Common myeloid progenitor, CD34-positive (primary cell): ENCODE results near the gene AXL.

ENCODE experiments used
- CTCF ChIA-PET: fragments of 350-600 bp; sonication (Branson Sonifier 250); formaldehyde crosslinking; loops from one replicate; lab custom pipeline; 2021; ENCODE audit warnings: antibody characterized with exemption; lab: Charles Lee
- POLR2A ChIA-PET: fragments of 350-600 bp; sonication (Branson Sonifier 250); formaldehyde crosslinking; loops from one replicate; lab custom pipeline; 2021; ENCODE audit warnings: antibody characterized with exemption; lab: Charles Lee
- DNase-seq, 3 donors: peaks; one replicate each; pipeline versions ENCODE4 v3.0.0 to v3.0.0-alpha.2; 2013
- H3K27ac ChIP-seq, 2 experiments: 1 replicate in 1 of 2; 2 replicates in 1 of 2; pipeline ENCODE4 v1.7.0; 2013; ENCODE audit warnings: inconsistent platforms in 2 of 2, low read length in 2 of 2, mild to moderate bottlenecking in 2 of 2, low read depth in 1 of 2, moderate library complexity in 1 of 2; ENCODE audit not compliant: severe bottlenecking in 2 of 2, insufficient read depth in 1 of 2, poor library complexity in 1 of 2
- H3K27me3 ChIP-seq, 5 experiments: replicated peaks in 2 of 5; 1 replicate in 3 of 5; 2 replicates in 2 of 5; pipeline versions ENCODE4 v1.6.1 to v1.7.0; 2013; ENCODE audit warnings: low read length in 4 of 5, mild to moderate bottlenecking in 2 of 5, moderate library complexity in 2 of 5, inconsistent platforms in 1 of 5; ENCODE audit not compliant: insufficient read depth in 5 of 5, control insufficient read depth in 4 of 5
- H3K36me3 ChIP-seq, 4 experiments: 1 replicate in 2 of 4; 2 replicates in 2 of 4; pipeline versions ENCODE4 v1.6.1 to v1.7.0; 2013; ENCODE audit warnings: low read length in 3 of 4, control low read depth in 1 of 4, mild to moderate bottlenecking in 1 of 4; ENCODE audit not compliant: control insufficient read depth in 4 of 4, insufficient read depth in 4 of 4
- H3K4me1 ChIP-seq, 4 experiments: 1 replicate in 3 of 4; 2 replicates in 1 of 4; pipeline versions ENCODE4 v1.6.1 to v1.7.1; 2013; ENCODE audit warnings: low read length in 3 of 4, mild to moderate bottlenecking in 3 of 4, control low read depth in 1 of 4, inconsistent platforms in 1 of 4, moderate library complexity in 1 of 4; ENCODE audit not compliant: control insufficient read depth in 4 of 4, insufficient read depth in 4 of 4; ENCODE audit errors: control extremely low read depth in 1 of 4
- H3K4me3 ChIP-seq, 7 experiments: 1 replicate in 4 of 7; 2 replicates in 3 of 7; pipeline versions ENCODE4 v1.5.1 to v1.7.0; 2013; ENCODE audit warnings: mild to moderate bottlenecking in 7 of 7, low read length in 6 of 7, moderate library complexity in 6 of 7, inconsistent platforms in 2 of 7, low read depth in 2 of 7, control low read depth in 1 of 7; ENCODE audit not compliant: insufficient read depth in 4 of 7, control insufficient read depth in 1 of 7; ENCODE audit errors: extremely low read depth in 1 of 7
- H3K9me3 ChIP-seq, 5 experiments: 1 replicate in 4 of 5; 2 replicates in 1 of 5; pipeline versions ENCODE4 v1.6.1 to v1.7.1; 2013; ENCODE audit warnings: low read length in 4 of 5, mild to moderate bottlenecking in 2 of 5, inconsistent platforms in 1 of 5, low read depth in 1 of 5, moderate library complexity in 1 of 5; ENCODE audit not compliant: control insufficient read depth in 4 of 5, insufficient read depth in 2 of 5; ENCODE audit errors: control extremely low read depth in 1 of 5
- WGBS: methylation state at CpG from one replicate; pipeline ENCODE4 v1.1.5; 2013; ENCODE audit not compliant: insufficient coverage; 5-methylcytosine and 5-hydroxymethylcytosine counted together

Gene AXL

GRCh38 chr19:41269571-41269970, 50.5 kb downstream of the AXL start:
- H3K4me1 ChIP-seq: peaks cover 9 to 25% (median 19%) of the 10 kb centered on the region in 4 experiments
- ChIA-PET POLR2A (no interaction called here), CTCF (interaction anchor here (1.2 kb wide), 1 partner anchor 10 kb away, joined by 4 read pairs; no protein-coding TSS in a partner anchor)
- DNase-seq: no peak
- H3K27ac ChIP-seq: no peak overlapping the region
- 93% methylated on average over 3 of the region's 5 CpGs for WGBS
- no peak overlapping the region for H3K4me3 ChIP-seq
- H3K9me3 ChIP-seq: no peaks in the 10 kb centered on the region
- H3K27me3 ChIP-seq: no peaks in the 10 kb centered on the region
- H3K36me3 ChIP-seq: peaks cover 43 to 74% (median 63%) of the 10 kb centered on the region in 4 experiments

GRCh38 chr19:41273076-41273475, 54.1 kb downstream of the AXL start:
- CTCF ChIA-PET: interaction anchor here (1.5 kb wide), 1 partner anchor 16 kb away, joined by 6 read pairs; no protein-coding TSS in a partner anchor
- H3K9me3 ChIP-seq: no peaks in the 10 kb centered on the region
- no peak for DNase-seq
- no peaks in the 10 kb centered on the region for H3K27me3 ChIP-seq
- POLR2A ChIA-PET: interaction anchor here (0.6 to 1.3 kb wide), 3 partner anchors 8 to 11 kb away, joined by 3 to 4 read pairs (median 3); partner anchors contain the start of gene HNRNPUL1
- H3K27ac ChIP-seq: no peak overlapping the region
- H3K4me3 ChIP-seq: no peak overlapping the region
- H3K4me1 ChIP-seq: no peaks in the 10 kb centered on the region
- peaks cover 62 to 95% (median 79%) of the 10 kb centered on the region in 4 experiments for H3K36me3 ChIP-seq
- 98% methylated on average over 4 of the region's 6 CpGs for WGBS

DNA sequence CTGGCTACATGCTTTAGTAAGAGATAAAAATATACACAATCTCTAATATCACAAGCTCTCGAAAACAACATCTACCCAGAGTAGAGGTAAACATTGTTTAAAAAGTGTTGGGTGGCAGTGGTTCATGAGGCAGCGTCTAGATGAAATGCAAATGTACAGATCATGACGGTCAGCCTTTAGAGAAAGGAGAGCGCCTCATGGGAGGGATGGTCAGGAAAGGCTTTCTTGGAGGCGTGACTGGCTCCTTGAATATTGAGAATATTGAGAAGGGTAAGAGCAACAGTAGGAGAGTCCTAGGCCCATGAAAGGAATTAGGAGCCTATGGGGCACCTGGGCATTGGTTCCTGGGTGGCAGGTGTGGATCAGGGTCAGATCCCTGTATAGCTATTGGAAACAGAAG, 55.8 kb downstream of the AXL start:
- Histone ChIP-seq H3K9me3 (no peaks in the 10 kb centered on the region), H3K27ac (no peak overlapping the region), H3K4me3 (no peak overlapping the region), H3K27me3 (no peaks in the 10 kb centered on the region), H3K4me1 (no peaks in the 10 kb centered on the region), H3K36me3 (peaks cover 61 to 96% (median 80%) of the 10 kb centered on the region in 4 experiments)
- WGBS: 100% methylated on average over 3 of the region's 5 CpGs
- ChIA-PET POLR2A (no interaction called here), CTCF (no interaction called here)
- no peak for DNase-seq

- POLR2A ChIA-PET: no interaction called here
- CTCF ChIA-PET: interaction anchor here (1.3 kb wide), 1 partner anchor 22 kb away, joined by 4 read pairs; no protein-coding TSS in a partner anchor
- WGBS: 92% methylated on average over 2 of the region's 3 CpGs
- no peaks in the 10 kb centered on the region for H3K4me1 ChIP-seq
- H3K27me3 ChIP-seq: no peaks in the 10 kb centered on the region
- no peak for DNase-seq
- no peak overlapping the region for H3K4me3 ChIP-seq
- peaks cover 64 to 97% (median 84%) of the 10 kb centered on the region in 4 experiments for H3K36me3 ChIP-seq
- no peaks in the 10 kb centered on the region for H3K9me3 ChIP-seq
- H3K27ac ChIP-seq: no peak overlapping the region
These were observed 57.2 kb downstream of the AXL start for GRCh38 chr19:41276231-41276630.

DNA sequence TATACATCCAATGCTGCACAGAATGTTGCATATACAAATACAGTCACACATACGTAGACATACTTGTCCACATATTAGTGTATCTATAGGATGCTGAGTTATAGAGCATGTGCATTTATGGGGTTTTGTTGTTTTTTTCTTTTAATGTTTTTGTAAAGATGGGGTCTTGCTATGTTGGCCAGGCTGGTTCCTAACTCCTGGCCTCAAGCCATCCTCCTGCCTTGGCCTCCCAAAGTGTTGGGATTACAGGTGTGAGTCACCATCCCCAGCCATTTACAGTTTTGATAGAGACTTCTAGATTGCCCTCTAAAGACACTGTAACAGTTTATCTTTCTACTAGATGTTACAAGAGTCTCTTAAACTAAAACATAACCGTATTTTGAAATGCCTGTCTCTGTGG, 59.5 kb downstream of the AXL start:
- H3K4me1 ChIP-seq: no peaks in the 10 kb centered on the region
- ChIA-PET POLR2A (no interaction called here), CTCF (interaction anchor here (1.0 to 1.2 kb wide), 2 partner anchors 15 to 29 kb away, joined by 3 to 4 read pairs; no protein-coding TSS in a partner anchor)
- no peaks in the 10 kb centered on the region for H3K27me3 ChIP-seq
- H3K36me3 ChIP-seq: peaks cover 50 to 92% (median 75%) of the 10 kb centered on the region in 4 experiments
- H3K27ac ChIP-seq: no peak overlapping the region
- WGBS: 100% methylated on average over 1 of the region's 2 CpGs
- no peak overlapping the region for H3K4me3 ChIP-seq
- DNase-seq: no peak
- H3K9me3 ChIP-seq: no peaks in the 10 kb centered on the region

DNA sequence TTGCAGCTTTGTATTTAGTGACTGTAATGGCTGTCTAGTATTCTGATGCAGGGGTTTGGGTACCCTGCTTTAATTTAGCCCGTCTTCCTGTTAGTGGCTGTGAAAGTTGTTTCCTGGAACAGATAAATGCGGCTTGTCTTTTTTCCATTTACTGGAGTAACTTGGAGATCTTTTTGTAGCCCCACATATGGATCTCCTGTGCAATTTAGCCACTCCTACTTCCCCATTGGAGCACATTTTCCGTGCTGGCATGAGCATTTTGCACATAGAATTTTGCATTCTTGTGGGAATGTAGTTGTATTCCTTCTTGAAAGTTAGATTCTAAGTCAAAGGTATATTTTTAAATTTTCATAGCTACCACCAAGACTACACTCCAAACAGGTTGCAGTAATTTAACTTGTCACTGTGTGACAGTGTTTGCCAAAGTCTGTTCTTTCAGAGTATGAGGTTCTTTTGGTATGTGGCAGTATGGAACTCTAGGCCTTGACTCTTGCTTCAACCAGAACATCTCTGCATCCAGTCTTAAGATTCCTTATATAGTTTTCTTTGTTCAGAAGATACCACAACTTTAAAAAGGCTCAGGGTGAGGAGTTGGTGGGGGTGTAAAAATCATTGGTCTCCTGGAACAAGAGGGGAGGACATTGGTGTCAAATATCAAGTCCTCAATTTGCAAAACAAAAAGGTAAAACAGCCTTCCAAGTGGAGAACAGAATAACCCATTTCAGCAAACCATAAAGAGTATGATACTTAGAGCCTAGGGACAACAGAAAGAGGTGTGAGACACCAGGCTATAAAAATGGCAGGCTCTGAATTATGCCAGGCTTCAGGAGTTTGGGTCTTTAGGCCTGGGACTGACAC, 69.9 kb downstream of the AXL start:
- WGBS: 100% methylated on average over 1 of the region's 3 CpGs
- Histone ChIP-seq H3K36me3 (peaks cover 27 to 86% (median 69%) of the 10 kb centered on the region in 4 experiments), H3K27ac (peak overlapping the region; percentile 17 to 27), H3K4me1 (no peaks in the 10 kb centered on the region), H3K9me3 (no peaks in the 10 kb centered on the region), H3K4me3 (no peak overlapping the region), H3K27me3 (no peaks in the 10 kb centered on the region)
- ChIA-PET POLR2A (interaction anchor here (1.0 to 1.2 kb wide), 2 partner anchors 10 to 25 kb away, joined by 3 read pairs; partner anchors contain the start of gene HNRNPUL1), CTCF (interaction anchor here (1.0 to 2.9 kb wide), 5 partner anchors 9 to 20 kb away, joined by 4 to 17 read pairs (median 6); no protein-coding TSS in a partner anchor)
- peak in 2 of 3 donors; percentile 45 to 47 for DNase-seq
